ENCODE results near the gene AP1S1. TPM values are rescaled to one million over a fixed set of nuclear protein-coding genes. Genes with fewer than 3 reads are reported as not detected.
A peak's percentile ranks its signal among the peaks of the same experiment; 100 is the strongest.

AP1S1 gene
- total and polyA plus RNA-seq, 9 of the 15 experiments (the other 6 are each of a cell fraction or from before 2014, with no cell fraction given) = 4.4 to 149 (median 89.4) TPM

GRCh38 chr7:101156277-101156676 lies 2.0 kb downstream of the AP1S1 start:
- Histone ChIP-seq H3K4me2 (ENCODE audit: insufficient read depth, low read length) (no peak overlapping the region), H2AFZ (ENCODE audit: low read depth, low read length) (no peak overlapping the region), H3K27ac (ENCODE audit: extremely low read depth, low read depth, low read length) (no peak overlapping the region), H3K9me3 (replicated peaks; ENCODE audit: control insufficient read depth, insufficient read depth, low read depth, low read length) (no peaks in the 10 kb centered on the region), H3K27me3 (ENCODE audit: control insufficient read depth in 2 of 2, insufficient read depth in 2 of 2, low read length in 2 of 2) (no peaks in the 10 kb centered on the region), H4K20me1 (replicated peaks; ENCODE audit: control insufficient read depth, insufficient read depth, low read length) (no peaks in the 10 kb centered on the region), H3K9me1 (ENCODE audit: control insufficient read depth, insufficient read depth, low read length) (no peaks in the 10 kb centered on the region), H3K79me2 (ENCODE audit: control insufficient read depth, insufficient read depth, low read length) (peaks cover 12% of the 10 kb centered on the region), H3K4me3 (no peak overlapping the region), H3K36me3 (ENCODE audit: control insufficient read depth, insufficient read depth, low read length) (peaks cover 41% of the 10 kb centered on the region; the same call in 2 of the 3 replicates), H3K9ac (ENCODE audit: insufficient read depth in 1 of 2, low read depth in 2 of 2, low read length in 2 of 2) (peak overlapping the region in 1 of 2 experiments; percentile 53; a peak in 1 of 4 replicates), H3K4me1 (replicated peaks in 1 of 2; ENCODE audit: control insufficient read depth in 2 of 2, insufficient read depth in 2 of 2, low read length in 2 of 2) (peaks cover 20 to 40% of the 10 kb centered on the region in 2 experiments)
- TF ChIP-seq RAD21 (CRISPR knock-in tag; conservative IDR thresholded peaks at IDR 0.05 in 1 of 2, IDR thresholded peaks at IDR 0.05 in 1 of 2) (peak in 1 of 2 experiments; percentile 23; a peak in 2 of 4 replicates), SIN3A (IDR thresholded peaks at IDR 0.05; ENCODE audit: borderline replicate concordance in 2 of 2, control insufficient read depth in 1 of 2, low read depth in 2 of 2, low read length in 2 of 2) (0 out of 4 replicates have a peak, but pooled peaks of 1 of the 2 experiments have one; percentile 34), MYNN (IDR thresholded peaks at IDR 0.05) (no peak), MYNN (CRISPR knock-in tag; IDR thresholded peaks at IDR 0.05) (no peak), CTCF (IDR thresholded peaks at IDR 0.05 in 2 of 3, conservative IDR thresholded peaks at IDR 0.05 in 1 of 3; ENCODE audit: insufficient read depth in 2 of 3, low read depth in 1 of 3, low read length in 3 of 3) (peak; percentile 44 to 51 (median 46); a peak in 5 of 6 replicates), BCLAF1 (IDR thresholded peaks at IDR 0.05; ENCODE audit: borderline replicate concordance in 1 of 2, control insufficient read depth in 1 of 2, low read depth in 2 of 2, low read length in 1 of 2) (no peak), ZFX (CRISPR knock-in tag; IDR thresholded peaks at IDR 0.05) (peak; percentile 36; the same call in 1 of the 2 replicates), ZBTB43 (CRISPR knock-in tag; IDR thresholded peaks at IDR 0.05) (no peak), CEBPB (tag; IDR thresholded peaks at IDR 0.05) (peak; percentile 80), TFAP4 (CRISPR knock-in tag; IDR thresholded peaks at IDR 0.05; ENCODE audit: borderline replicate concordance) (peak; percentile 18; the same call in 1 of the 2 replicates)
- WGBS (ENCODE audit: insufficient coverage, low coverage, missing lambda C conversion rate) = 48% methylated on average over 6 of the region's 6 CpGs
- DNase-seq (ENCODE audit: extremely low read depth in 1 of 4, low spot score in 3 of 4) (peak in 2 of 4 experiments; percentile 20 to 49), ATAC-seq (peak; percentile 12; the same call in 1 of the 3 replicates), FAIRE-seq (peak; percentile 54)
- ChIA-PET CTCF (ENCODE audit: low intra/inter-chr PET ratio) (no interaction called here), POLR2A (interaction anchor here (0.5 to 1.4 kb wide), 4 partner anchors 9 to 1652 kb away, joined by 3 to 6 read pairs (median 4); partner anchors contain the start of genes VGF and ZKSCAN5)
- intact Hi-C loops (cut with micrococcal nuclease) = loop anchor here (1.0 kb wide), 1 partner anchor 9 kb away; the partner anchor contains the start of gene VGF
- no TSS peak for BruUV-seq (replicated peaks)
- in situ Hi-C loops (cut with MboI) = no loop called here
